Ishikawa (cell line): ENCODE measurements around the gene CBFA2T2.

Experiments used
- CEBPB ChIP-seq: IDR thresholded peaks from 2 replicates; pipeline ENCODE4 v1.6.1; 2012
- CREB1 ChIP-seq: IDR thresholded peaks from 2 replicates; pipeline ENCODE4 v1.6.1; 2012; ENCODE audit warnings: low read depth
- EGR1 ChIP-seq: IDR thresholded peaks from 2 replicates; pipeline ENCODE4 v1.6.1; 2012
- EP300 ChIP-seq: IDR thresholded peaks from 2 replicates; pipeline ENCODE4 v1.6.1; 2012; ENCODE audit warnings: borderline replicate concordance
- FOXM1 ChIP-seq: IDR thresholded peaks from 2 replicates; pipeline ENCODE4 v1.6.1; 2012; ENCODE audit warnings: low read depth, borderline replicate concordance
- NFIC ChIP-seq: IDR thresholded peaks from 2 replicates; pipeline ENCODE4 v1.6.1; 2012
- RAD21 ChIP-seq: IDR thresholded peaks from 2 replicates; pipeline ENCODE4 v1.6.1; 2012; ENCODE audit warnings: low read depth
- REST ChIP-seq: IDR thresholded peaks from 2 replicates; pipeline ENCODE4 v1.6.1; 2012; ENCODE audit warnings: low read depth, mild to moderate bottlenecking
- TAF1 ChIP-seq: IDR thresholded peaks from 2 replicates; pipeline ENCODE4 v1.6.1; 2012; ENCODE audit warnings: low read depth, mild to moderate bottlenecking
- TCF12 ChIP-seq: IDR thresholded peaks from 2 replicates; pipeline ENCODE4 v1.6.1; 2012; ENCODE audit warnings: low read depth
- TEAD4 ChIP-seq: IDR thresholded peaks from 2 replicates; pipeline ENCODE4 v1.6.1; 2012
- USF1 ChIP-seq: IDR thresholded peaks from 2 replicates; pipeline ENCODE4 v1.6.1; 2012
- YY1 ChIP-seq: IDR thresholded peaks from 2 replicates; pipeline ENCODE4 v1.6.1; 2012; ENCODE audit warnings: low read depth
- ZBTB7A ChIP-seq: IDR thresholded peaks from 2 replicates; pipeline ENCODE4 v1.6.1; 2012; ENCODE audit warnings: low read depth
- TF ChIP-seq, protein P1 (sequence below): IDR thresholded peaks from 2 replicates; pipeline ENCODE4 v1.6.1; 2012

The CBFA2T2 gene

DNA sequence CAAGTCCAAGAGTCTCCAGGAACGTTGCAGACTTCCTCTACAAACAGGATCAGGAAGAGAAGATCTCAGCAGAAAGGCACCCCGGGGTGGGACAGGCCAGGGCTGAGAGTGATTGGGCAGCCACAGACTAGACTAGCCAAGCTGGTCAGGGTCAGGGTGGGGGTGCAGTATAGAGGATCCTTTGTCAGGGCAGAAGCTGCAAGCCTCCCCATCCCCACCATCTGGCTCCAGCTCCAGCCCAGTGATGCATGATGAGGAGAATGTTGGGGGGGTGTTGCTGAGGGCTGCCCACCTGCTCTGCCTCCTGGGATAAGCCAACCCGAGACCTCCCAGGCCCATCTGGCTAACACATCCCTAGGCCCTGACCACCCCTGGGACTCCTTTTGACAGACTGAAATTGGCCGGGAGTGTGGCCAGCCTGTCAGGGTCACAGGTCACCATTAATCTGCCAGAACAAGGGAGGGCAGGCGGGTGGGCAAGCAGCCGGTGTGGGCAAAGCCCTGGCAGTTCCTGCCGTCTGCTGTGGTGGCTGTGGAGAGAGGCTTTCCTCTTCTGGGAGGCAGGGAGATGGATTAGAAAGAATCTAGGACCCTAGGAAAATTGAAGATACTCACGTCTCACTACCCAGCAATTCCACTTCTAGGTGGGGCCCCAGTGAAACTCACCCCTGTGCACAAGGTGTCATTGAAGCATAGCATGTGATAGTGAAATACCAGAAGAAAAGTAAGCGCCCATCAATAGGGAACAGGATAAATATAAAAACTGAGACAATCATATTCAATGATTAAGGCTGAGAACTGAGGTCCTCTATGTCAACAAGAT is 24.2 kb upstream of the CBFA2T2 start:
- no peak for TF ChIP-seq EGR1
- TF ChIP-seq, protein P1, sequence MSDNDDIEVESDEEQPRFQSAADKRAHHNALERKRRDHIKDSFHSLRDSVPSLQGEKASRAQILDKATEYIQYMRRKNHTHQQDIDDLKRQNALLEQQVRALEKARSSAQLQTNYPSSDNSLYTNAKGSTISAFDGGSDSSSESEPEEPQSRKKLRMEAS, result no peak
- no peak for TF ChIP-seq YY1
- no peak for TF ChIP-seq REST
- no peak for TF ChIP-seq TAF1
- TF ChIP-seq TEAD4, result no peak
- TF ChIP-seq USF1, result no peak
- no peak for TF ChIP-seq FOXM1
- TF ChIP-seq RAD21, result no peak
- no peak for TF ChIP-seq NFIC
- no peak for TF ChIP-seq CREB1
- TF ChIP-seq EP300, result no peak
- TF ChIP-seq TCF12, result no peak

- no peak for TF ChIP-seq NFIC
- no peak for TF ChIP-seq EP300
- TF ChIP-seq RAD21, result no peak
- TF ChIP-seq FOXM1, result no peak
- TF ChIP-seq TEAD4, result no peak
Observed at GRCh38 chr20:33466303-33466646, 23.6 kb upstream of the CBFA2T2 start.

DNA sequence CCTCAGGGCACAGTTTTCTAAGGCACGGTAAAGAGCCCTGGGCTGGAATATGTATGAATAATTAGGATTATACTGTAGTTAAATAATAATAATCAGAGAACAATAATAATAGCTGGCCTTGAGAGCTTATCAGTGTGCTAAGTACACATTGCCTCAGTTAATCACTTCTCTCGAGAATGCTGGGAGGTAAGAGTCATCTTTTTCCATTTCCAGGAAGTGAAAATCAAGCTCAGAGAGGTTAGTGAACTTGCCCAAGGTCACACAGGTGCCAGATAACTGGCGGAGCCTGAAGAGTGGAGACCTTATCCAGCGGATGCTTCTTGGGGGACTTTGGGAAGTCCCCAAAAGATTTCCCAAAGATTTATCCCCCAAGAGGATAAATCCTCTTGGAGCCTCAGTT is 19.4 kb upstream of the CBFA2T2 start:
- no peak for TF ChIP-seq USF1
- no peak for TF ChIP-seq CEBPB
- TF ChIP-seq, protein P1, result no peak
- TF ChIP-seq TEAD4, result no peak
- TF ChIP-seq TAF1, result no peak
- no peak for TF ChIP-seq TCF12
- no peak for TF ChIP-seq ZBTB7A
- TF ChIP-seq CREB1, result no peak
- TF ChIP-seq EP300, result no peak
- no peak for TF ChIP-seq REST
- no peak for TF ChIP-seq NFIC
- no peak for TF ChIP-seq EGR1
- no peak for TF ChIP-seq FOXM1
- no peak for TF ChIP-seq RAD21
- TF ChIP-seq YY1, result no peak

GRCh38 chr20:33470866-33471265 is 19.0 kb upstream of the CBFA2T2 start:
- no peak for TF ChIP-seq TCF12
- no peak for TF ChIP-seq YY1
- TF ChIP-seq REST, result no peak
- TF ChIP-seq EP300, result no peak
- TF ChIP-seq RAD21, result no peak
- no peak for TF ChIP-seq CREB1
- no peak for TF ChIP-seq TAF1
- TF ChIP-seq ZBTB7A, result no peak
- TF ChIP-seq USF1, result no peak
- TF ChIP-seq NFIC, result no peak
